ENCODE measurements around the gene GRB14.

Gene GRB14

GRCh38 chr2:164651361-164651760, 30.1 kb upstream of the GRB14 start:
- H3K4me3 ChIP-seq (ENCODE audit: low read depth in 1 of 2, low read length in 2 of 2): no peak overlapping the region
- no peak overlapping the region for H3K9ac ChIP-seq (ENCODE audit: low read depth, low read length)
- no peak for DNase-seq
- TF ChIP-seq CTCF (IDR thresholded peaks at IDR 0.05; ENCODE audit: borderline replicate concordance, extremely low read depth, low read length, poor library complexity, severe bottlenecking): no peak
- TF ChIP-seq EZH2 (IDR thresholded peaks at IDR 0.05; ENCODE audit: borderline replicate concordance, low read depth, low read length, severe bottlenecking): no peak
- H3K4me1 ChIP-seq (ENCODE audit: insufficient read depth, low read length): no peaks in the 10 kb centered on the region
- no peak overlapping the region for H3K27ac ChIP-seq (ENCODE audit: low read length)
- no peaks in the 10 kb centered on the region for H3K27me3 ChIP-seq (ENCODE audit: insufficient read depth, low read length, poor library complexity)
- no peaks in the 10 kb centered on the region for H4K20me1 ChIP-seq (ENCODE audit: insufficient read depth, low read length)
- H3K9me3 ChIP-seq (ENCODE audit: insufficient read depth, low read length, severe bottlenecking): no peaks in the 10 kb centered on the region
- no peak for ATAC-seq (ENCODE audit: insufficient read depth, low read depth)
- H3K4me2 ChIP-seq (ENCODE audit: insufficient read depth, low read length): no peak overlapping the region
- H3K36me3 ChIP-seq (ENCODE audit: insufficient read depth, low read length): no peaks in the 10 kb centered on the region
- H2AFZ ChIP-seq (ENCODE audit: low read depth, low read length): no peak overlapping the region
- no peaks in the 10 kb centered on the region for H3K79me2 ChIP-seq (ENCODE audit: insufficient read depth, low read length)

DNA sequence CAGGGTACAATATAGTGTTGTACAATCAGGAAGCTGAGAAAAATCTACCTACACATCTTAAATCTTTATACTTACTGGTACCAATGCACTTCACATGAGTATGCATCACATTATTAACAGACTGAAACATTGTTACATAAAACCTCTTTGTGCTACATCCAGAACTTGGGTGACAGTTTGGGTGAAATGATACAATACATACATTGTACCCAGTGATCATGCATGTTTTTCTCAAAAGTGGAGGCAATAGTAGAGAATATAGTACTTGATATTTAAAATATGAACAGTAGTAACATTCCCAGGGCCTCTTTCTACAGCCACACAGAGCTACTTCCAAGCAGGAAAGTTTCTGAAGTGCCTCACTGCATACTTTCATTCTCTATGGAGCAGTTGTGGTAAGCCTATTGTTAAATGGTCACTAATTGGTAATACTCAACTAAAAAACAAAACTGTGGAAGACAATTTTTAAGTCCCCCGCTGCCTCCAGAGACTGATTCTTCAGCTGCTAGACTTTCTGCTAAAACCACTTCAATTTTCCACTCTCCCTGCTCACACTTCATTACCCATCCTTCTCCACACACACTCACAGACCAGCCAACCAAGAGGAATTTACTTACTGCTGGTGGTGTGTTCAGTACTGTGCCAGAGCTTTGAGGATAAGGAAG, 22.9 kb upstream of the GRB14 start:
- Histone ChIP-seq H3K9me3 (ENCODE audit: insufficient read depth, low read length, severe bottlenecking) (no peaks in the 10 kb centered on the region), H2AFZ (ENCODE audit: low read depth, low read length) (no peak overlapping the region), H3K9ac (ENCODE audit: low read depth, low read length) (no peak overlapping the region), H3K79me2 (ENCODE audit: insufficient read depth, low read length) (no peaks in the 10 kb centered on the region), H3K4me1 (ENCODE audit: insufficient read depth, low read length) (no peaks in the 10 kb centered on the region), H3K27me3 (ENCODE audit: insufficient read depth, low read length, poor library complexity) (no peaks in the 10 kb centered on the region), H3K4me2 (ENCODE audit: insufficient read depth, low read length) (no peak overlapping the region), H3K27ac (ENCODE audit: low read length) (no peak overlapping the region), H4K20me1 (ENCODE audit: insufficient read depth, low read length) (no peaks in the 10 kb centered on the region), H3K36me3 (ENCODE audit: insufficient read depth, low read length) (no peaks in the 10 kb centered on the region), H3K4me3 (ENCODE audit: low read depth in 1 of 2, low read length in 2 of 2) (no peak overlapping the region)
- TF ChIP-seq CTCF (IDR thresholded peaks at IDR 0.05; ENCODE audit: borderline replicate concordance, extremely low read depth, low read length, poor library complexity, severe bottlenecking) (no peak), EZH2 (IDR thresholded peaks at IDR 0.05; ENCODE audit: borderline replicate concordance, low read depth, low read length, severe bottlenecking) (no peak)
- ATAC-seq (ENCODE audit: insufficient read depth, low read depth) (no peak), DNase-seq (no peak)

- Histone ChIP-seq H3K4me1 (ENCODE audit: insufficient read depth, low read length) (no peaks in the 10 kb centered on the region), H3K4me3 (ENCODE audit: low read depth in 1 of 2, low read length in 2 of 2) (no peak overlapping the region), H3K4me2 (ENCODE audit: insufficient read depth, low read length) (no peak overlapping the region), H2AFZ (ENCODE audit: low read depth, low read length) (no peak overlapping the region), H3K27me3 (ENCODE audit: insufficient read depth, low read length, poor library complexity) (no peaks in the 10 kb centered on the region), H4K20me1 (ENCODE audit: insufficient read depth, low read length) (no peaks in the 10 kb centered on the region), H3K27ac (ENCODE audit: low read length) (no peak overlapping the region), H3K79me2 (ENCODE audit: insufficient read depth, low read length) (no peaks in the 10 kb centered on the region), H3K36me3 (ENCODE audit: insufficient read depth, low read length) (no peaks in the 10 kb centered on the region), H3K9ac (ENCODE audit: low read depth, low read length) (no peak overlapping the region), H3K9me3 (ENCODE audit: insufficient read depth, low read length, severe bottlenecking) (no peaks in the 10 kb centered on the region)
- DNase-seq: no peak
- no peak for TF ChIP-seq CTCF (IDR thresholded peaks at IDR 0.05; ENCODE audit: borderline replicate concordance, extremely low read depth, low read length, poor library complexity, severe bottlenecking)
- TF ChIP-seq EZH2 (IDR thresholded peaks at IDR 0.05; ENCODE audit: borderline replicate concordance, low read depth, low read length, severe bottlenecking): no peak
- no peak for ATAC-seq (ENCODE audit: insufficient read depth, low read depth)
These were observed 21.8 kb upstream of the GRB14 start for GRCh38 chr2:164642946-164643555.

Data from DND-41 (cell line).